Thyroid gland (tissue), 4 donors: ENCODE results near the gene CADPS. TPM values are rescaled to one million over a fixed set of nuclear protein-coding genes. Genes with fewer than 3 reads are reported as not detected.

Experiments used
- DNase-seq, 2 donors: peaks; one replicate each; pipeline ENCODE4 v3.0.0-alpha.2; 2019
- H3K27ac ChIP-seq, 3 donors: fragments of 200-600 bp; sonication (generic); 1 replicate in 2 of 3; 2 replicates in 1 of 3; pipeline ENCODE4 v1.5.1; 2016 to 2019; ENCODE audit warnings: mild to moderate bottlenecking in 1 of 3, moderate library complexity in 1 of 3
- H3K27me3 ChIP-seq: fragments of 200-600 bp; sonication (generic); one replicate; pipeline ENCODE4 v1.5.1; 2019
- H3K36me3 ChIP-seq, 2 donors: fragments of 200-600 bp; sonication (generic); one replicate each; pipeline ENCODE4 v1.5.1; 2016 to 2019
- H3K4me1 ChIP-seq, 2 donors: fragments of 200-600 bp; sonication (generic); one replicate each; pipeline ENCODE4 v1.5.1; 2017 to 2019
- H3K4me3 ChIP-seq, 3 donors: fragments of 200-600 bp; sonication (generic); replicated peaks in 1 of 3; 1 replicate in 2 of 3; 2 replicates in 1 of 3; pipeline ENCODE4 v1.5.1; 2016; ENCODE audit warnings: mild to moderate bottlenecking in 1 of 3
- H3K9me3 ChIP-seq: fragments of 200-600 bp; sonication (generic); one replicate; pipeline ENCODE4 v1.5.1; 2017
- POLR2A ChIP-seq, 2 donors: fragments of 450-650 bp; IDR thresholded peaks; one replicate each; pipeline ENCODE4 v1.6.1; 2017; ENCODE audit warnings: antibody characterized with exemption in 2 of 2, mild to moderate bottlenecking in 2 of 2, moderate library complexity in 1 of 2
- WGBS, 2 donors: methylation state at CpG; one replicate each; pipeline ENCODE4 v1.1.5; 2017; 5-methylcytosine and 5-hydroxymethylcytosine counted together
- intact Hi-C: fragments of 100-400 bp; cut with DNase I; formaldehyde crosslinking; loops from one replicate; pipeline ENCODE4 v1.15.1; 2023
- total RNA-seq, 4 donors: library from RNA; depleted of rRNA; stranded (reverse); fragments of >200 nt; gene quantifications; one replicate each; pipeline ENCODE4 v1.2.3, GENCODE V29; 2016
- TF ChIP-seq, protein P1 (sequence below), 6 experiments: fragments of 200-600 bp in 3 of 6; fragments of 450-650 bp in 3 of 6; sonication (generic) in 3 of 6; IDR thresholded peaks; one replicate each; pipeline ENCODE4 v1.5.1; 2016 to 2019; ENCODE audit warnings: antibody characterized with exemption in 6 of 6, mild to moderate bottlenecking in 2 of 6, inconsistent platforms in 1 of 6, moderate library complexity in 1 of 6

The CADPS gene
- total RNA-seq, 4 donors from 2014 or later: 1.6 to 9.5 TPM; not detected in 2

GRCh38 chr3:62414786-62415185 is 460.4 kb downstream of the CADPS start:
- Histone ChIP-seq H3K27ac (no peak overlapping the region), H3K36me3 (no peaks in the 10 kb centered on the region), H3K27me3 (no peaks in the 10 kb centered on the region), H3K4me3 (no peak overlapping the region), H3K4me1 (no peaks in the 10 kb centered on the region), H3K9me3 (no peaks in the 10 kb centered on the region)
- 76 to 85% methylated on average over 11 of the region's 11 CpGs for WGBS, 2 donors
- TF ChIP-seq POLR2A (IDR thresholded peaks at IDR 0.05): no peak
- DNase-seq: no peak
- intact Hi-C loops: no loop called here

DNA sequence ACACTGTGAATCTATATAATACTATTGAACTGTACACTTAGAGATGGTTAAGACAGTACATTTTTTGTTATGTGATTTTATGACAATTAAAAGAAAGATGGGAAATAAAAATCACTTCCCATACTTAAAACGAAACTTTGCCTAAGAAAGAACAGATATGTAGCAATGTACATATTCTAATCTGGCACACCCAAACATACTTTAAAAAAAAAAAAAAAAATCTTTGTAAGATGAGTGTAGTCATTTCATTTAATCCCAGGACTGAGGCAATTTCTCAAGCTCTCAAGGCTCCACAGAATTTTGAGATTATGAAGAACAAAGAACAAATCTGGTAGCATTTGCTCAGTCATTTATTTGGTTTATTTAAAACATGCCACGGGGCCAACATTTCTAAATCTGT is 461.5 kb downstream of the CADPS start:
- Histone ChIP-seq H3K4me1 (no peaks in the 10 kb centered on the region), H3K9me3 (no peaks in the 10 kb centered on the region), H3K27me3 (no peaks in the 10 kb centered on the region), H3K27ac (no peak overlapping the region), H3K4me3 (no peak overlapping the region), H3K36me3 (no peaks in the 10 kb centered on the region)
- no peak for TF ChIP-seq POLR2A (IDR thresholded peaks at IDR 0.05)
- TF ChIP-seq, protein P1, sequence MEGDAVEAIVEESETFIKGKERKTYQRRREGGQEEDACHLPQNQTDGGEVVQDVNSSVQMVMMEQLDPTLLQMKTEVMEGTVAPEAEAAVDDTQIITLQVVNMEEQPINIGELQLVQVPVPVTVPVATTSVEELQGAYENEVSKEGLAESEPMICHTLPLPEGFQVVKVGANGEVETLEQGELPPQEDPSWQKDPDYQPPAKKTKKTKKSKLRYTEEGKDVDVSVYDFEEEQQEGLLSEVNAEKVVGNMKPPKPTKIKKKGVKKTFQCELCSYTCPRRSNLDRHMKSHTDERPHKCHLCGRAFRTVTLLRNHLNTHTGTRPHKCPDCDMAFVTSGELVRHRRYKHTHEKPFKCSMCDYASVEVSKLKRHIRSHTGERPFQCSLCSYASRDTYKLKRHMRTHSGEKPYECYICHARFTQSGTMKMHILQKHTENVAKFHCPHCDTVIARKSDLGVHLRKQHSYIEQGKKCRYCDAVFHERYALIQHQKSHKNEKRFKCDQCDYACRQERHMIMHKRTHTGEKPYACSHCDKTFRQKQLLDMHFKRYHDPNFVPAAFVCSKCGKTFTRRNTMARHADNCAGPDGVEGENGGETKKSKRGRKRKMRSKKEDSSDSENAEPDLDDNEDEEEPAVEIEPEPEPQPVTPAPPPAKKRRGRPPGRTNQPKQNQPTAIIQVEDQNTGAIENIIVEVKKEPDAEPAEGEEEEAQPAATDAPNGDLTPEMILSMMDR (IDR thresholded peaks at IDR 0.05): no peak
- no peak for DNase-seq
- WGBS, 2 donors: 85 to 86% methylated on average over 2 of the region's 2 CpGs
- intact Hi-C loops: no loop called here

DNA sequence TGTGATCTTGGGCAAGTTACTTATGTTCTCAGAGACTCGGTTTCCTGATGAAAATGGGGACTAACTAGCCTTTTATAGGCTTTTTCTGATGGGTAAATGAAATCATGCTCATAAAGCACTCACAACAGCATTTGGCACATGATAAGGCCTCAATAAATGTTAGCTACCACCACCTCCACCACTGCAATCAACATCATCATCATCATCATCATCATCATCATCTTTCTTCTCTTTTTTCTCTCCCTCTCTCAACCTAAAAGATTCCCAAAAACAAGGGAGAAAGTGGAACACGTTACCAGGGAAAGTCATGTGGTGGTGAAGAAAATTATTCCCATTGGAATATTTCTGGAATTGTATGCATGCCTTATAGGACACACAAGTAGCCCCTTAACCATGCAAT is 468.3 kb downstream of the CADPS start:
- 81 to 85% methylated on average over 2 of the region's 2 CpGs for WGBS, 2 donors
- intact Hi-C loops: no loop called here
- no peak for DNase-seq

GRCh38 chr3:62405566-62405965 is 469.6 kb downstream of the CADPS start:
- no peak overlapping the region for H3K4me3 ChIP-seq
- H3K4me1 ChIP-seq: no peaks in the 10 kb centered on the region
- H3K9me3 ChIP-seq: no peaks in the 10 kb centered on the region
- DNase-seq: no peak
- TF ChIP-seq, protein P1 (IDR thresholded peaks at IDR 0.05): no peak
- TF ChIP-seq POLR2A (IDR thresholded peaks at IDR 0.05): no peak
- 87 to 89% methylated on average over 6 of the region's 6 CpGs for WGBS, 2 donors
- H3K27me3 ChIP-seq: no peaks in the 10 kb centered on the region
- intact Hi-C loops: no loop called here
- no peak overlapping the region for H3K27ac ChIP-seq
- H3K36me3 ChIP-seq: no peaks in the 10 kb centered on the region

More for the DNA sequence above, 468.3 kb downstream of the CADPS start:
- Histone ChIP-seq H3K9me3 (no peaks in the 10 kb centered on the region), H3K4me1 (no peaks in the 10 kb centered on the region), H3K4me3 (no peak overlapping the region), H3K27ac (no peak overlapping the region), H3K27me3 (no peaks in the 10 kb centered on the region), H3K36me3 (no peaks in the 10 kb centered on the region)
- TF ChIP-seq, protein P1 (IDR thresholded peaks at IDR 0.05): no peak

DNA sequence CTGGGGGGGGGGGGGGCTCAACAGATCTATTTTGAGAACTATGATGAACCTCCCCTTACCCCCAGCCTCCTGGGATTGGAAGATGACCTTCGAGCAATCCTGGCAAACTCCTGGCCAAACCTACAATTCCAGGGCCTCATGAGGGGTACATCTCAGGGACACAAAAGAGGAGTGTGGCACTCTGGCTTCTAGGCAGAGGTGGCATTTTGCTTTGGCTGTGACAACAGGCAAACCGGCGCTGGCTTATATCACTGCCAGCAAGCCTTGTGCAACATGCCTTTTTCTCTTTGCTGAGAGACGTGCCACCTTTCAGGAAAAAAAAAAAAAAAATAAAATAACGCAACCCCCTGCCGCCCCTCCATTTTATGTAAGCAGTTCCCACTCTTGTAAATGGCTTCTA is 470.1 kb downstream of the CADPS start:
- no peaks in the 10 kb centered on the region for H3K4me1 ChIP-seq
- 89 to 91% methylated on average over 6 of the region's 6 CpGs for WGBS, 2 donors
- intact Hi-C loops: no loop called here
- no peaks in the 10 kb centered on the region for H3K36me3 ChIP-seq
- H3K9me3 ChIP-seq: no peaks in the 10 kb centered on the region
- no peak for TF ChIP-seq POLR2A (IDR thresholded peaks at IDR 0.05)
- TF ChIP-seq, protein P1 (IDR thresholded peaks at IDR 0.05): no peak
- no peaks in the 10 kb centered on the region for H3K27me3 ChIP-seq
- DNase-seq: no peak
- H3K4me3 ChIP-seq: no peak overlapping the region
- H3K27ac ChIP-seq: no peak overlapping the region

GRCh38 chr3:62404321-62404720 is 470.9 kb downstream of the CADPS start:
- H3K27me3 ChIP-seq: no peaks in the 10 kb centered on the region
- H3K27ac ChIP-seq: no peak overlapping the region
- no peak overlapping the region for H3K4me3 ChIP-seq
- no peaks in the 10 kb centered on the region for H3K9me3 ChIP-seq
- intact Hi-C loops: no loop called here
- no peaks in the 10 kb centered on the region for H3K36me3 ChIP-seq
- DNase-seq: no peak
- TF ChIP-seq, protein P1 (IDR thresholded peaks at IDR 0.05): no peak
- H3K4me1 ChIP-seq: no peaks in the 10 kb centered on the region
- WGBS, 2 donors: 82 to 87% methylated on average over 8 of the region's 8 CpGs
